ENCODE data around the gene COL9A3.

- TF ChIP-seq CTCF (IDR thresholded peaks at IDR 0.05; ENCODE audit: insufficient read depth, low read length, poor library complexity, severe bottlenecking), result no peak
- TF ChIP-seq EZH2phosphoT487 (conservative IDR thresholded peaks at IDR 0.05; ENCODE audit: low read length), result no peak
Measured at GRCh38 chr20:62888910-62889309, 72.1 kb downstream of the COL9A3 start.

All from SU-DHL-6 (cell line).